WERI-Rb-1 (cell line): ENCODE data around the gene EEF1A1.
A peak's percentile ranks its signal among the peaks of the same experiment; 100 is the strongest.
"Not testable (repeated sequence)": the region's sequence is repeated elsewhere in the genome, so short reads cannot be mapped to it uniquely, and the experiment has no call there.

Experiments
- DNase-seq: peaks from one replicate; pipeline ENCODE4 v3.0.0-alpha.2; 2020
- H3K27ac ChIP-seq: fragments of 250-450 bp; sonication (Bioruptor Pico); 2 replicates; pipeline ENCODE4 v1.5.1; 2020; ENCODE audit warnings: mild to moderate bottlenecking, moderate library complexity
- H3K27me3 ChIP-seq: fragments of 250-450 bp; sonication (Bioruptor Pico); 2 replicates; pipeline ENCODE4 v1.5.1; 2021; ENCODE audit warnings: mild to moderate bottlenecking, low read depth, moderate library complexity; ENCODE audit not compliant: insufficient read depth, severe bottlenecking
- H3K36me3 ChIP-seq: fragments of 250-450 bp; sonication (Bioruptor Pico); 2 replicates; pipeline ENCODE4 v1.5.1; 2020; ENCODE audit warnings: mild to moderate bottlenecking, moderate library complexity
- H3K4me3 ChIP-seq: 2 replicates; pipeline ENCODE4 v1.5.1; 2011; ENCODE audit warnings: low read depth, mild to moderate bottlenecking, control low read depth, low read length
- H3K9me3 ChIP-seq: fragments of 250-450 bp; sonication (Bioruptor Pico); 2 replicates; pipeline ENCODE4 v1.5.1; 2021; ENCODE audit warnings: mild to moderate bottlenecking, moderate library complexity; ENCODE audit not compliant: severe bottlenecking
- TF ChIP-seq, protein P1 (sequence below): IDR thresholded peaks from 2 replicates; pipeline ENCODE4 v1.5.1; 2011; ENCODE audit warnings: low read depth, mild to moderate bottlenecking, control low read depth, inconsistent platforms, low read length

Gene EEF1A1

DNA sequence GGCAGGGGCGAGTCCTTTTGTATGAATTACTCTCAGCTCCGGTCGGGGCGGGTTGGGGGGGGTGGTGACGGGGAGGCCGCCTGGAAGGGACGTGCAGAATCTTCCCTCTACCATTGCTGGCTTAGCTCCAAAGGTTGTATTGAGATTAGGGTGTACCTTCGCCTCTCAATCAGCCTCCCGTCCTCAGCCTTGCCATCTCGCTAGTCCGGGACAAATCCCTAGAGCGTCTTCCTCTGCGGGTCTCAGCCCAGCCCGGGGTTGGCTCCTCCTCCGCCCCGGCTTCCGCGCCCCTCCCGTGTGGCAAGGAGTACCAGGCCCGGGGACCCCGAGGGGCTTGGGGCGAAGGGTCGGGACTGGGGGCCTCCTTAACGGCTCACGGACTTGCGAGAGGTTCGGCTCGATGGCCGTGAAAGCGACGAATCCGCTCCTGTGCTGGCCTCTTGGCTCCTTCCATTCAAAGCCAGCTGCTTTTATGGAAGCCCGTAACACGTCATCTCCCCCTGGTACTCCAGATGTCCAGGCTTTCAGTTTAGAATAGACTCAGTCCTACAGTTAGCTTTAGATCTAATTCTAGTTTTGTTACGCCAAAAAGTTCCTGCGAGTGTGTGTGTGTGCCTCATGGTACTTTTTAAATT lies 636 bp upstream of the EEF1A1 start:
- TF ChIP-seq, protein P1, sequence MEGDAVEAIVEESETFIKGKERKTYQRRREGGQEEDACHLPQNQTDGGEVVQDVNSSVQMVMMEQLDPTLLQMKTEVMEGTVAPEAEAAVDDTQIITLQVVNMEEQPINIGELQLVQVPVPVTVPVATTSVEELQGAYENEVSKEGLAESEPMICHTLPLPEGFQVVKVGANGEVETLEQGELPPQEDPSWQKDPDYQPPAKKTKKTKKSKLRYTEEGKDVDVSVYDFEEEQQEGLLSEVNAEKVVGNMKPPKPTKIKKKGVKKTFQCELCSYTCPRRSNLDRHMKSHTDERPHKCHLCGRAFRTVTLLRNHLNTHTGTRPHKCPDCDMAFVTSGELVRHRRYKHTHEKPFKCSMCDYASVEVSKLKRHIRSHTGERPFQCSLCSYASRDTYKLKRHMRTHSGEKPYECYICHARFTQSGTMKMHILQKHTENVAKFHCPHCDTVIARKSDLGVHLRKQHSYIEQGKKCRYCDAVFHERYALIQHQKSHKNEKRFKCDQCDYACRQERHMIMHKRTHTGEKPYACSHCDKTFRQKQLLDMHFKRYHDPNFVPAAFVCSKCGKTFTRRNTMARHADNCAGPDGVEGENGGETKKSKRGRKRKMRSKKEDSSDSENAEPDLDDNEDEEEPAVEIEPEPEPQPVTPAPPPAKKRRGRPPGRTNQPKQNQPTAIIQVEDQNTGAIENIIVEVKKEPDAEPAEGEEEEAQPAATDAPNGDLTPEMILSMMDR: no peak
- Histone ChIP-seq H3K9me3 (no peaks in the 10 kb centered on the region), H3K27ac (peak overlapping the region; percentile 98), H3K36me3 (peaks cover 42% of the 10 kb centered on the region), H3K4me3 (peak overlapping the region; percentile 86), H3K27me3 (no peaks in the 10 kb centered on the region)
- no peak for DNase-seq

DNA sequence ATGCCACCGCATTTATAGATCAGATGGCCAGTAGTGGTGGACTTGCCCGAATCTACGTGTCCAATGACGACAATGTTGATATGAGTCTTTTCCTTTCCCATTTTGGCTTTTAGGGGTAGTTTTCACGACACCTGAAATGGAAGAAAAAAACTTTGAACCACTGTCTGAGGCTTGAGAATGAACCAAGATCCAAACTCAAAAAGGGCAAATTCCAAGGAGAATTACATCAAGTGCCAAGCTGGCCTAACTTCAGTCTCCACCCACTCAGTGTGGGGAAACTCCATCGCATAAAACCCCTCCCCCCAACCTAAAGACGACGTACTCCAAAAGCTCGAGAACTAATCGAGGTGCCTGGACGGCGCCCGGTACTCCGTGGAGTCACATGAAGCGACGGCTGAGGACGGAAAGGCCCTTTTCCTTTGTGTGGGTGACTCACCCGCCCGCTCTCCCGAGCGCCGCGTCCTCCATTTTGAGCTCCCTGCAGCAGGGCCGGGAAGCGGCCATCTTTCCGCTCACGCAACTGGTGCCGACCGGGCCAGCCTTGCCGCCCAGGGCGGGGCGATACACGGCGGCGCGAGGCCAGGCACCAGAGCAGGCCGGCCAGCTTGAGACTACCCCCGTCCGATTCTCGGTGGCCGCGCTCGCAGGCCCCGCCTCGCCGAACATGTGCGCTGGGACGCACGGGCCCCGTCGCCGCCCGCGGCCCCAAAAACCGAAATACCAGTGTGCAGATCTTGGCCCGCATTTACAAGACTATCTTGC lies 725 bp downstream of the EEF1A1 start:
- Histone ChIP-seq H3K27ac (peak overlapping the region; percentile 98), H3K27me3 (no peaks in the 10 kb centered on the region), H3K36me3 (peaks cover 56% of the 10 kb centered on the region), H3K4me3 (peak overlapping the region; percentile 86), H3K9me3 (no peaks in the 10 kb centered on the region)
- TF ChIP-seq, protein P1: no peak
- DNase-seq: peak; percentile 49

DNA sequence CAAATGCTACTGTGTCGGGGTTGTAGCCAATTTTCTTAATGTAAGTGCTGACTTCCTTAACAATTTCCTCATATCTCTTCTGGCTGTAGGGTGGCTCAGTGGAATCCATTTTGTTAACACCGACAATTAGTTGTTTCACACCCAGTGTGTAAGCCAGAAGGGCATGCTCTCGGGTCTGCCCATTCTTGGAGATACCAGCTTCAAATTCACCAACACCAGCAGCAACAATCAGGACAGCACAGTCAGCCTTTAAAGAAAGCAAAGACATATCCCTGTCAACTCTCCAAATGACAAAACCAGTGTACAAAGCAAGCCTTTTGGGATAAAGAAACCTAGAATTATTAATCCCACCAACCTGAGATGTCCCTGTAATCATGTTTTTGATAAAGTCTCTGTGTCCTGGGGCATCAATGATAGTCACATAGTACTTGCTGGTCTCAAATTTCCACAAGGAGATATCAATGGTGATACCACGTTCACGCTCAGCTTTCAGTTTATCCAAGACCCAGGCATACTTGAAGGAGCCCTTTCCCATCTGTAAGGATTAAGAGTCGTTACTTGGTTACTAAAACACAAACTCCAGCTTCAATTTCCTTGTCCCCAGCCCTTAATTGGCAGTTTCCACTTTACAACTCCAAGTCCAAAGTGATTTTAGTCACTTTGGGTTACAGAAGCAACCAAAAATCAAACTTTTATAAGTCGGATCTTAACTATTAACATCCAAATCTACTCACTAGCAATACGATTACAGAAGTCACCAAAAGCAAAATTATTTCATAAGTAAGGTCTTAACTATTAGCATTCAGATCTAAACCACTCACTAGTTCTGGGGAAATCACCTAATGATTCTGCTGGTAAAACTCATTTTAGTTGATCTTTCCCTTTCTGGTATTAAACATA lies 1.6 kb downstream of the EEF1A1 start:
- Histone ChIP-seq H3K27ac (peak overlapping the region; percentile 98), H3K4me3 (peak overlapping the region; percentile 86), H3K36me3 (peaks cover 63% of the 10 kb centered on the region)
- H3K9me3 ChIP-seq, H3K27me3 ChIP-seq, DNase-seq: not testable (repeated sequence)

DNA sequence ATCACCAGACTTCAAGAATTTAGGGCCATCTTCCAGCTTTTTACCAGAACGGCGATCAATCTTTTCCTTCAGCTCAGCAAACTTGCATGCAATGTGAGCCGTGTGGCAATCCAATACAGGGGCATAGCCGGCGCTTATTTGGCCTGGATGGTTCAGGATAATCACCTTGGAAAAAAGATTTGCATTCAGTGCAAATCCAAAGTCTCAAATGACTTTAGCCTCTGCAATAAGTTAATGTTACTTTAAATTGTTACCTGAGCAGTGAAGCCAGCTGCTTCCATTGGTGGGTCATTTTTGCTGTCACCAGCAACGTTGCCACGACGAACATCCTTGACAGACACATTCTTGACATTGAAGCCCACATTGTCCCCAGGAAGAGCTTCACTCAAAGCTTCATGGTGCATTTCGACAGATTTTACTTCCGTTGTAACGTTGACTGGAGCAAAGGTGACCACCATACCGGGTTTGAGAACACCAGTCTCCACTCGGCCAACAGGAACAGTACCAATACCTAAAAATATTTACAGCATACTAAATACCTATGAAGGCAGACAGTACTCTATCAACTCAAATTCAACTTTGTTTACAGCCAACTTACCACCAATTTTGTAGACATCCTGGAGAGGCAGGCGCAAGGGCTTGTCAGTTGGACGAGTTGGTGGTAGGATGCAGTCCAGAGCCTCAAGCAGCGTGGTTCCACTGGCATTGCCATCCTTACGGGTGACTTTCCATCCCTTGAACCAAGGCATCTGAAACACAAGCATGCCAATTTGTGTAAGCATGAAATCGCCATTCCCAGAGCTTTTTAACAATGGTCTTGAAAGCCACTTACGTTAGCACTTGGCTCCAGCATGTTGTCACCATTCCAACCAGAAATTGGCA lies 2.5 kb downstream of the EEF1A1 start:
- peaks cover 65% of the 10 kb centered on the region for H3K36me3 ChIP-seq

DNA sequence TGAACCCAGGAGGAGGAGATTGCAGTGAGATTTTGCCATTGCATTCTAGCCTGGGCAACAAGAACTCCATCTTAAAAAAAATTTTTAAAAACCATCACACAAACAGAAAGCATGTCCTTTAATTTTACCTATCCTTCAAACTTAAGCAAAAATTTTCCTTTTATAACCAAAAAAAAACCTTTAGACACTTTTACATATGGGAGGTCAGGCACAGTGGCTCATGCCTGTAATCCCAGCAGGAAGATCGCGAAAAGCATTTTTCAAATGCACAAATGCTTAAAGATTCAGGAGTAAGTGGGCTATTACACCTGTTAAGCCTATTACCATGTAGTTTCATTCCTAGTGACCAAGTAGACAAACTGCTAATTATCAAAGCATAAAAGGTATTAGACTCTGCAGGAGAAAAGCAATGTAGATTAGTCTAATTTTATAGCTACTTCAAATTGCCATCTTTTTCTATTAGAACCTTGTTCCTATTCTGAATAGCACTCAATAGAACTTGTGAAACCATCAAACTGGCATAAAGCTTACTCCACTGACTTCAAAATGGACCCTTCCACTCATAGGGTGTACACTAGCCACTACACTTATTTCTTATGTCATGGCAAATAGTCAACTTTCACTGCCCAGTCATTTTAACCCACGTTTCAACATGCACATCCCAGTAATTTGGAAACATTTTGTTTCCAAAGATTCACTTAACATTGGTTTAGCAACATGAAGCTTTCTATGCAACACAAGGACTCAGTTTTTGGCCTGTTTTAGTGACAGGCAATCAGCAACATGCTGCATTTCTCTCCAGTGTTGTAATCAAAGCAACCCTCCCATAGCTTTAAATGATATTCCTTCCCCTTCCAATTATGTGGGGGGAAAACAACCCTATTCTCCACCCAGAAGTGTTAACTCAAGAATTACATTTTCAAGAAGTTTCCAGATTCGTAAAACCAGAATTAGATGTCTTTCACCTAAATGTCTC lies 4.0 kb downstream of the EEF1A1 start:
- Histone ChIP-seq H3K27me3 (no peaks in the 10 kb centered on the region), H3K36me3 (peaks cover 69% of the 10 kb centered on the region), H3K4me3 (no peak overlapping the region), H3K27ac (peak overlapping the region; percentile 14), H3K9me3 (no peaks in the 10 kb centered on the region)
- DNase-seq: no peak
- TF ChIP-seq, protein P1: no peak

More for the DNA sequence above, 2.5 kb downstream of the EEF1A1 start:
- H3K27me3 ChIP-seq, H3K4me3 ChIP-seq, H3K27ac ChIP-seq, H3K9me3 ChIP-seq, DNase-seq: not testable (repeated sequence)
